ENCODE measurements around the gene KCNMB1.
"Not testable (repeated sequence)": the region's sequence is repeated elsewhere in the genome, so short reads cannot be mapped to it uniquely, and the experiment has no call there.

- TF ChIP-seq EZH2 (IDR thresholded peaks at IDR 0.05; ENCODE audit: borderline replicate concordance, control insufficient read depth, low read depth, low read length); SIN3A (IDR thresholded peaks at IDR 0.05; ENCODE audit: low read depth, low read length); CTCF (IDR thresholded peaks at IDR 0.05 in 2 of 3, conservative IDR thresholded peaks at IDR 0.05 in 1 of 3; ENCODE audit: control insufficient read depth in 2 of 3, extremely low read depth in 1 of 3, insufficient read depth in 1 of 3, low read depth in 3 of 3, low read length in 3 of 3); REST (IDR thresholded peaks at IDR 0.05; ENCODE audit: low read depth, low read length); NRF1 (conservative IDR thresholded peaks at IDR 0.05; ENCODE audit: low read depth, low read length); MXI1 (IDR thresholded peaks at IDR 0.05; ENCODE audit: low read depth, low read length); TCF12 (IDR thresholded peaks at IDR 0.05; ENCODE audit: low read depth, low read length); POLR2A (IDR thresholded peaks at IDR 0.05; ENCODE audit: low read depth, low read length); NFIC (IDR thresholded peaks at IDR 0.05; ENCODE audit: low read depth, low read length); FOS (IDR thresholded peaks at IDR 0.05; ENCODE audit: borderline replicate concordance, extremely low read depth, insufficient read length); MAX (IDR thresholded peaks at IDR 0.05; ENCODE audit: low read depth, low read length); USF1 (IDR thresholded peaks at IDR 0.05; ENCODE audit: borderline replicate concordance, extremely low read length, insufficient read depth, low read depth, low read length); CHD4 (IDR thresholded peaks at IDR 0.05): not testable (repeated sequence)
Measured at GRCh38 chr5:170376526-170376925, 12.6 kb downstream of the KCNMB1 start.
